GM10847 (cell line): Measurements from ENCODE around the gene GNAS-AS1.

Experiments
- POLR2A ChIP-seq: IDR thresholded peaks from 2 replicates; pipeline ENCODE4 v1.6.1; 2011; ENCODE audit not compliant: insufficient read length; ENCODE audit errors: extremely low read depth

GNAS-AS1 gene

DNA sequence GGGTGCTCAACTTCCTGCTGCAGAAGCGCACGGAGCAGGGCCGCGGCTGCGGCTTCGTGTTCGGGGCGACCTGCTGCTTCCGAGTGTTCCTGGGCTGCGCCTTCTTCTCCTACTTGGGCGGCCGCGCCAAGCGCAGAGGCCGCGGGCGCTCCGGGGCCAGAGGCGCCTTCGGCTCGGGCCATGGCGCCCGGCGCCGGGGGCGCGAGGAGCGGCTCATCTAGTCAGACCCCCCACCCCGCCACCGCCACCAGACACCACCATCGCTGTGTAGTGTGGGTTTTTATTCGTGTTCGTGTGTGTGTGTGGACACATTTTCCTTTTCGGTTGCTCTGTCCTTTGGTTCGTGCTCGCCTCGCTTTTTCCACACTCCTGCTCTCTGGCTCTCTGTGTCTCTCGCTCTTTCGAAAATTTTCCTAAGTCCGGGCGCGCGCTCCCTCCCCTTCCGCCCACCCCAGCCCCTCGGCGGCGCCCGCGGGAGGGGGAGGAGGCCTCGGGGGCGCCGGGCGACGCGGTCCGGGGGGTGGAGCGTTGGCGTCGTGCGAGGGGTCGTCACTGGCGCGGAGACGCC lies 39.9 kb upstream of the GNAS-AS1 start:
- TF ChIP-seq POLR2A: no peak

- TF ChIP-seq POLR2A: no peak
Observed at GRCh38 chr20:58889798-58890517, 39.3 kb upstream of the GNAS-AS1 start.

DNA sequence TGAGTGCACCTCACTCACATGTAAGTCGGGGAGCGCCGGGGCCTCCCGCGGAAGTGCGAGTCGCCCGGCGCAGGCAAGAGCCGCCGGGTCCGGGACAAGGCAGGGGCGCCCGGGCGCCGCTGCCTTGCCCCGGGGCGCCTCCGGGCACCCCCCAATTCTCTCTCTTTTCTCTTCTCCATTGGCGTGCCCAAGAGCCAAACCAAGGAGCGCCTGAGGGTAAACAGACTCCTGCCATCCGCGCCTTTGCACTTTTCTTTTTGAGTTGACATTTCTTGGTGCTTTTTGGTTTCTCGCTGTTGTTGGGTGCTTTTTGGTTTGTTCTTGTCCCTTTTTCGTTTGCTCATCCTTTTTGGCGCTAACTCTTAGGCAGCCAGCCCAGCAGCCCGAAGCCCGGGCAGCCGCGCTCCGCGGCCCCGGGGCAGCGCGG lies 38.6 kb upstream of the GNAS-AS1 start:
- no peak for TF ChIP-seq POLR2A

GRCh38 chr20:58888521-58889333 lies 38.0 kb upstream of the GNAS-AS1 start:
- peak; percentile 100 for TF ChIP-seq POLR2A

- TF ChIP-seq POLR2A: no peak
Observed at GRCh38 chr20:58888103-58888502, 37.4 kb upstream of the GNAS-AS1 start.

- TF ChIP-seq POLR2A: no peak
Observed at GRCh38 chr20:58886546-58886945, 35.8 kb upstream of the GNAS-AS1 start.

DNA sequence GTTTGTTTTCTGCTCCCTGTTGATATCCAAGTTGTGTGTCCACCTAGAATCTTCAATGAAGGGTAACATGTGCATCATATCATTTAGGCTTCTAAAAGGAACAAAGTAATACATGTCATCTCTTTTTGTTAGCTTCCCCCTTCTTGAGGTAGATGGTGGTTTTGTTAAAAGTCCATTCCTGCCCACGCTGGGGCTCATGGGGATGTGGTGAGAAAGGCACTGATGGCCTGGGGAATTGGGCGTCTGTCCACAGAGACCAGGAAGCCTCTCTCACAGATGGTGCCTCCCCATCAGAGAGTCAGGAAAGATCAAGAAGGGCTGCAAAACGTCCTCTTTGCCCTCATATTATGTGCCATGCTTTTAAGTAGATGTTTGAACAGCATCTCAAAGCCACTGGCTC lies 34.3 kb upstream of the GNAS-AS1 start:
- no peak for TF ChIP-seq POLR2A

DNA sequence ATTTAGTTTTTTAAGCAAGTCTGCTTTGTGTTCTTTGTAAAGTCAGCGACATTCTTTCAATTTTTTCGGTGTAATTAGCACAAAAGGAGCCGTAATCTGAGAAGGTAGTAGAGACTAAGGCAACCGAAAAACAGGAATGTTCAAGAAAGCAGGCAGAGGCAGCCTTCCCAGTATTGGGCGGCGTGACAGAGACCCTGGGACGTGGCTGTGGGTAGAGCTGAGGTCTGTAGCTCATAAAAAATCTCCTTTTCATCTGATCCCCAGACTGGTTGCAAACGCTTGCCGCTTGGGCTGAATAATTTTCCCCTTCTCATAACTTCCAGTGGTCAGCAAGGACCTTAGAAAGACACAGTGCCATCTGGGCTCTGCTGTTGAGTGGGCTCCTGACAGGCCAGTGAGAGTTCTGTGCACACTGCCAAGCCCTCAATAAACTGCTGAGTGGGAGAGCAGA lies 32.6 kb upstream of the GNAS-AS1 start:
- no peak for TF ChIP-seq POLR2A

- no peak for TF ChIP-seq POLR2A
Observed at GRCh38 chr20:58882704-58883089, 32.0 kb upstream of the GNAS-AS1 start.

GRCh38 chr20:58880994-58881752 lies 30.5 kb upstream of the GNAS-AS1 start:
- no peak for TF ChIP-seq POLR2A

DNA sequence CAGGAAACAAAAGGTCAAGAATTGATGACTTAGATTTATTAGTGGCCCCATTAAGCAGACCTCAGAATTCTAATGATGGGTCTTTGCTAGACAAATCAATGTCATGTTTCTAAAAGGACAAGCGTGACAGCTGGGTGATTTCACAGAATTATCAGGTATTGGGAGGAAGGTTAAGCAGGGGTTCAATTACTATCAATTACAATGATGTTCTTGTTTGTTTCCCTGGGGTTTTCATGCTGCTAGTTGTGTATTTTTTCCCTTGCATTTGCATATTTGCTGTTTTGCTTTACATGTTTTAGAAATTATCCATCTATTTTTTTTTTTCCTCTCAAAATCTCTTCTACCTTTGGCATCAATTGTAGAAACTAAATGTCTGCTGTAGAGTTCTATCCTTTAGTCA lies 29.7 kb upstream of the GNAS-AS1 start:
- no peak for TF ChIP-seq POLR2A

DNA sequence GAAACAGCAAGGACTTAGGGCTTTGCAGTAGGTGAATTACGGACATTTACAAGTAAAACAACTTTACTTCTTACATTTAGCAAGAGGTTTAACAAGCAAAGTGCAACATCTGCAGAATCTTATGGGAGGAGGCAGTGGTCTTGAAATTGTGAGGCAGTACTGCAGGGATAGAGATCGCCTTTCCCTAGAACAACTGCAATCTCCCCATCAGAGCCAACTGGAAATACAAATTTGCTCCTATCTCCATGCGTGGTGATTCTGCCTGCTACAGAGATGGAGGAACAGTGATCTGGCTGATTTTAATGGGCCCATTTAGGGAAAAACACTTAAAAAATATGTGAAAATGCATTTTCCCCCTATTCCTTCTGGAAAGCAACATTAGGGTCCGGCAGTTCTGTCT lies 27.7 kb upstream of the GNAS-AS1 start:
- TF ChIP-seq POLR2A: no peak

GRCh38 chr20:58877976-58878360 lies 27.3 kb upstream of the GNAS-AS1 start:
- TF ChIP-seq POLR2A: no peak

DNA sequence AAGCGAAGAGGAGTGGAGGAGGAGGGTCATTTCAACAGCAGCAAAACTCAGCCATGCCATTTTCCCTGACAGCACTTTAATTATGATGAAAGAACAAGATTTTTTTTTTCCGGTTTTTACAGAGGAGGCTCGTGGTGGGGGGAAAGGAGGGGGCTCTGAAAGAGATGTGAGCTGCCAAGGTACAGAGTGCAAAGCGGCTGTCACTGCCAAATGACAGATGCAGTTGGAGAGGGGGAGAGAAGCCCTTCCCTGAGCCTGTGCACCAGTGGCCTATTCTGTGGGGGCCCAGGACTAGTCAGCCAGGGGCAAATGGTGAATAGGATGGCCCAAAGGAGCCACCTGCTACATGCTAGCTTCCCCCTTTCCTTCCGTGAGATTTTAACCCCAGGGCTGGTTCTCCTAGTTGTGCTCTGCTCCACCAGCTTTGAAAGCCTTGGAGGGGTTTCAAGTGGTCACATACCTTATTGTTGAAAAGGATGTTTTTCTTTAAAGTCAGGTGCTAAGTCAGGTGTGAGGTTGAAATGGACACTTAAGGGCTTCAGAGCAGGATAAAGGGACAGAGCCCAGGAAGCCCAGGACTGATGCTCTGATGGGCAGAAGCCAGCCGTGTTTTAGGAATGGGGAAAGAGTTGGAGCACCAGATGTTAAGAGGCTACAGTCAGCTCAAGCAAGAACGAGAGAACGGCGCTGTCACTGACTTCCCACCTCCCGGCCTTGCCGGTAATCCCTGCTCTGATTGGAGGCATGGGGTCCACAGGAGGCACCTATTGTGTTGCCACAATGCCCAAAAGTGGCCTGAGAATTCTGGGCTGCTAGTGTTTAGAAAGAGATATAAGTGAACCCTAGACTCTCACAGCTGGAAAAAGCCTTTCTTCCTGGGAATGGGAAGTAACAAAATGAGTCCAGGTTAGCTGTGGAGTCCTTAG lies 26.6 kb upstream of the GNAS-AS1 start:
- TF ChIP-seq POLR2A: no peak
